PC-3 (cell line): Measurements from ENCODE around the gene OR5H14. TPM values are rescaled to one million over a fixed set of nuclear protein-coding genes. Genes with fewer than 3 reads are reported as not detected.

ENCODE experiments used
- ATAC-seq: fragments of 200-7000 bp; cut with Tn5 transposase; 2 replicates; pipeline ENCODE4 v1.9.1; 2020; ENCODE audit warnings: mild to moderate bottlenecking, moderate library complexity
- BruUV-seq: library from RNA; stranded (reverse); fragments of 400-500 nt; replicated peaks from 2 replicates; lab custom pipeline; 2021; lab: Mats Ljungman, UMichigan
- CTCF ChIA-PET: fragments of 300-600 bp; sonication (Branson Sonifier 250); formaldehyde crosslinking; loops from one replicate; lab custom pipeline; 2022; ENCODE audit warnings: antibody characterized with exemption; lab: Charles Lee
- POLR2A ChIA-PET: fragments of 300-600 bp; sonication (Branson Sonifier 250); formaldehyde crosslinking; loops from one replicate; lab custom pipeline; 2022; ENCODE audit warnings: antibody characterized with exemption; ENCODE audit not compliant: unreplicated experiment; lab: Charles Lee
- DNase-seq: peaks from one replicate; pipeline ENCODE4 v3.0.0-alpha.2; 2015
- H2AFZ ChIP-seq: fragments of 300-600 bp; sonication (generic); 2 replicates; pipeline ENCODE4 v1.6.0; 2016; ENCODE audit warnings: antibody characterized with exemption, low read length
- H3F3A ChIP-seq: fragments of 300-600 bp; sonication (generic); one replicate; pipeline ENCODE4 v1.6.0; 2017; ENCODE audit warnings: antibody characterized with exemption, low read length, control low read depth, mild to moderate bottlenecking; ENCODE audit not compliant: unreplicated experiment
- H3K27ac ChIP-seq: fragments of 300-600 bp; sonication (generic); 2 replicates; pipeline ENCODE4 v1.5.1; 2016; ENCODE audit warnings: mild to moderate bottlenecking, low read length
- H3K27me3 ChIP-seq: fragments of 300-600 bp; sonication (generic); 2 replicates; pipeline ENCODE4 v1.6.1; 2016; ENCODE audit warnings: low read length, mixed read lengths
- H3K36me3 ChIP-seq: fragments of 300-600 bp; sonication (generic); 2 replicates; pipeline ENCODE4 v1.6.1; 2016; ENCODE audit warnings: low read depth, mixed run types, low read length, mixed read lengths
- H3K4me1 ChIP-seq: fragments of 300-600 bp; sonication (generic); 2 replicates; pipeline ENCODE4 v1.5.1; 2016; ENCODE audit warnings: low read length; ENCODE audit not compliant: insufficient read depth
- H3K4me2 ChIP-seq: fragments of 300-600 bp; sonication (generic); 2 replicates; pipeline ENCODE4 v1.6.0; 2016; ENCODE audit warnings: low read length
- H3K4me3 ChIP-seq: fragments of 300-600 bp; sonication (generic); 2 replicates; pipeline ENCODE4 v1.5.1; 2016; ENCODE audit warnings: mild to moderate bottlenecking, low read length, mixed read lengths
- H3K79me2 ChIP-seq: fragments of 300-600 bp; sonication (generic); 2 replicates; pipeline ENCODE4 v1.6.1; 2017; ENCODE audit warnings: low read length, mixed read lengths
- H3K9ac ChIP-seq: fragments of 300-600 bp; sonication (generic); 2 replicates; pipeline ENCODE4 v1.6.0; 2016; ENCODE audit warnings: mild to moderate bottlenecking, low read length
- H3K9me2 ChIP-seq: fragments of 300-600 bp; sonication (generic); replicated peaks from 2 replicates; pipeline ENCODE4 v1.6.1; 2016; ENCODE audit warnings: mixed run types, low read length, mixed read lengths
- H3K9me3 ChIP-seq: fragments of 300-600 bp; sonication (generic); 2 replicates; pipeline ENCODE4 v1.6.1; 2016; ENCODE audit warnings: low read length, mixed read lengths
- H4K20me1 ChIP-seq: fragments of 300-600 bp; sonication (generic); 2 replicates; pipeline ENCODE4 v1.6.1; 2016; ENCODE audit warnings: low read length, mixed read lengths
- EZH2 ChIP-seq: fragments of 300-600 bp; sonication (generic); IDR thresholded peaks from one replicate; pipeline ENCODE4 v1.6.1; 2017; ENCODE audit warnings: antibody characterized with exemption, mild to moderate bottlenecking, low read length; ENCODE audit not compliant: unreplicated experiment
- EZH2phosphoT487 ChIP-seq: fragments of 300-600 bp; sonication (generic); IDR thresholded peaks from 2 replicates; pipeline ENCODE4 v1.6.1; 2018; ENCODE audit warnings: mild to moderate bottlenecking, antibody characterized with exemption, low read length, borderline replicate concordance
- intact Hi-C: fragments of 100-400 bp; cut with micrococcal nuclease; formaldehyde crosslinking; loops from 2 replicates; pipeline ENCODE4 v1.9.0; 2023
- total RNA-seq: library from RNA; depleted of rRNA; stranded (reverse); fragments of >200 nt; gene quantifications from 2 replicates; pipeline ENCODE4 v1.2.3, GENCODE V29; 2014
- TF ChIP-seq, protein P1 (sequence below): fragments of 300-600 bp; sonication (generic); conservative IDR thresholded peaks from 2 replicates; pipeline ENCODE4 v1.5.1; 2017; ENCODE audit warnings: antibody characterized with exemption, low read depth, mild to moderate bottlenecking, low read length

OR5H14 gene
- total RNA-seq, 1 experiment from 2014 or later = not detected

DNA sequence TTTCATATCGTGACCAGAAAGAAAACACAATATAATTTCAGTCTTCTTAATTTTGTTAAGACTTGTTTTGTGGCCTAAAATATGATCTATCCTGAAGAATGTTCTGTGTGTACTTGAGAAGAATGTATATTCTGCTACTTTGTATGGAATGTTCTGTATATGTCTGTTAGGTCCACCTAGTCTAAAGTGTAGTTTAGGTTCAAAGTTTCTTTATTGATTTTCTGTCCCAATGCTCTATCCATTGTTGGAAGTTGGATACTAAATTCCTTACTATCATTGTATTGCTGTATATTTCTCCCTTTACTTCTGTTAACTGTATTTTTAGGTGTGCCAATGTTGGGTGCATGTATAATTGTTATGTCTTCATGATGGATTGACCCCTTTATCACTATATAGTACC, 39.1 kb upstream of the OR5H14 start:
- TF ChIP-seq EZH2 = no peak
- TF ChIP-seq, protein P1, sequence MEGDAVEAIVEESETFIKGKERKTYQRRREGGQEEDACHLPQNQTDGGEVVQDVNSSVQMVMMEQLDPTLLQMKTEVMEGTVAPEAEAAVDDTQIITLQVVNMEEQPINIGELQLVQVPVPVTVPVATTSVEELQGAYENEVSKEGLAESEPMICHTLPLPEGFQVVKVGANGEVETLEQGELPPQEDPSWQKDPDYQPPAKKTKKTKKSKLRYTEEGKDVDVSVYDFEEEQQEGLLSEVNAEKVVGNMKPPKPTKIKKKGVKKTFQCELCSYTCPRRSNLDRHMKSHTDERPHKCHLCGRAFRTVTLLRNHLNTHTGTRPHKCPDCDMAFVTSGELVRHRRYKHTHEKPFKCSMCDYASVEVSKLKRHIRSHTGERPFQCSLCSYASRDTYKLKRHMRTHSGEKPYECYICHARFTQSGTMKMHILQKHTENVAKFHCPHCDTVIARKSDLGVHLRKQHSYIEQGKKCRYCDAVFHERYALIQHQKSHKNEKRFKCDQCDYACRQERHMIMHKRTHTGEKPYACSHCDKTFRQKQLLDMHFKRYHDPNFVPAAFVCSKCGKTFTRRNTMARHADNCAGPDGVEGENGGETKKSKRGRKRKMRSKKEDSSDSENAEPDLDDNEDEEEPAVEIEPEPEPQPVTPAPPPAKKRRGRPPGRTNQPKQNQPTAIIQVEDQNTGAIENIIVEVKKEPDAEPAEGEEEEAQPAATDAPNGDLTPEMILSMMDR = no peak
- no peak for TF ChIP-seq EZH2phosphoT487
- ATAC-seq = no peak
- no peaks in the 10 kb centered on the region for H3K4me1 ChIP-seq
- no peaks in the 10 kb centered on the region for H3K27me3 ChIP-seq
- H3K9me2 ChIP-seq = no peaks in the 10 kb centered on the region
- BruUV-seq = no TSS peak
- no peak overlapping the region for H2AFZ ChIP-seq
- no peak overlapping the region for H3K4me2 ChIP-seq
- no peaks in the 10 kb centered on the region for H3K79me2 ChIP-seq
- no peak overlapping the region for H3K9ac ChIP-seq
- H3K9me3 ChIP-seq = peaks cover 14% of the 10 kb centered on the region; the same call in 1 of the 2 replicates
- no peaks in the 10 kb centered on the region for H4K20me1 ChIP-seq
- intact Hi-C loops = no loop called here
- POLR2A ChIA-PET = no interaction called here
- H3K4me3 ChIP-seq = no peak overlapping the region
- no peak overlapping the region for H3K27ac ChIP-seq
- no peak for DNase-seq
- H3F3A ChIP-seq = no peaks in the 10 kb centered on the region
- CTCF ChIA-PET = no interaction called here
- H3K36me3 ChIP-seq = no peaks in the 10 kb centered on the region

DNA sequence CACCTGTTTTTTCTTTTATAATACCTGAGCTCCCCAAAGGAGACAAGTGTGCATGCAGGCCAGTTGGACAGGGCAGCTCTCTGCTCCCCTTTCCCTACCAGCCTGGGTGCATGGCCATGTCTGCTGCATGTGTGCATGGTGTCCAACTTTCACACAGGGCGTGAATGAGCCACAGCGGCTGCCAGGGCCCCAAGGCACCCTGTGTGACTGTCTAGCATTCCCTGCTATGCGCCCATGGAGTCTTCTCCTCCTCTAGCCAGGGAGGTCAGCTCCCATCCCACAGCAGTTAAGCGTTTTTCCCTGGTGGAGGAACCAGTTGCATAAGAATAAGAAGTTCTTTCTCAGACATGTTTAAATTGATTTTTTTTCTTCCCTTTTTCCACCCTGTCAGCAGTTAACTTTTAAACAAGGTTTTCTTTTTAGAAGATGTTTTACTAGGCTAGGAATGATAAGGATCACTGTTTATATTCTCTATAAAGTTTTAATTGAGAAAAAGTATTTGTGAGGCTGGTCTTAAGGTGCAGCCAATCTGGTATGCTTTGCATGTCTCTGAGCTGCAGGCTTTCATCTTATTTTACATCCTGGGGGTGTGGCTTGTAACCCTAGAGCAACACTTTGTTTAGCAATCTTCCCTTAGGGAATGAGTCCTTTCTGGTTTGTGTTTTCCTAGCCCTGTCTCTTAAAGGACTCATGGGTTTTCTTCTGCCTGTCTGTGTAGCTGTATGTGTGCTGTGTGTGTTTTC, 37.3 kb upstream of the OR5H14 start:
- Histone ChIP-seq H3K9ac (no peak overlapping the region), H3K79me2 (no peaks in the 10 kb centered on the region), H3K36me3 (no peaks in the 10 kb centered on the region), H2AFZ (no peak overlapping the region), H3K4me2 (no peak overlapping the region), H4K20me1 (no peaks in the 10 kb centered on the region), H3K9me3 (peaks cover 14% of the 10 kb centered on the region; the same call in 1 of the 2 replicates), H3K27ac (no peak overlapping the region), H3K27me3 (no peaks in the 10 kb centered on the region), H3K4me3 (no peak overlapping the region), H3F3A (no peaks in the 10 kb centered on the region), H3K9me2 (no peaks in the 10 kb centered on the region), H3K4me1 (no peaks in the 10 kb centered on the region)
- DNase-seq (no peak), ATAC-seq (no peak)
- ChIA-PET POLR2A (no interaction called here), CTCF (no interaction called here)
- TF ChIP-seq EZH2 = no peak
- no peak for TF ChIP-seq EZH2phosphoT487
- TF ChIP-seq, protein P1 = no peak
- no TSS peak for BruUV-seq
- intact Hi-C loops = no loop called here

DNA sequence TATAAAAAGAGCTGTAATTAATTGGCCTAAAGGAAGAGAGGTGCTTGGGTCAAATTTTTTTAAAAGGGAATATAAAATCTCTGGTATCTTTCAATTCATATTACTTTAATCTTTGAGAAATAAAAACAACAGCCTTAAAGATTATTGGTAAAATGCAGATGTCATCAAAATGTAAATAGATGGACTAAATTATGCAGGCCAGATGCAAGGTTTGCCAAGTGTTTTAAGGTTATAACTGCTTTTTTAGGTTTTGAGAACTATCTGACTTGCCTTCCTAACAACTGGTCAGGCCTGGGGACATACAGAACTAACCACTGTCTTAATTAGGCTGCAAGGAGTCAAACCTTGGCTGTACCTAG, 36.8 kb upstream of the OR5H14 start:
- H4K20me1 ChIP-seq = no peaks in the 10 kb centered on the region
- CTCF ChIA-PET = no interaction called here
- ATAC-seq = no peak
- no peaks in the 10 kb centered on the region for H3F3A ChIP-seq
- intact Hi-C loops = no loop called here
- no peaks in the 10 kb centered on the region for H3K27me3 ChIP-seq
- no peaks in the 10 kb centered on the region for H3K4me1 ChIP-seq
- no peak overlapping the region for H3K4me3 ChIP-seq
- no peaks in the 10 kb centered on the region for H3K9me2 ChIP-seq
- TF ChIP-seq EZH2 (no peak), EZH2phosphoT487 (no peak)
- TF ChIP-seq, protein P1 = no peak
- peaks cover 14% of the 10 kb centered on the region; the same call in 1 of the 2 replicates for H3K9me3 ChIP-seq
- no peak for DNase-seq
- no peaks in the 10 kb centered on the region for H3K36me3 ChIP-seq
- H2AFZ ChIP-seq = no peak overlapping the region
- POLR2A ChIA-PET = no interaction called here
- H3K4me2 ChIP-seq = no peak overlapping the region
- no TSS peak for BruUV-seq
- H3K79me2 ChIP-seq = no peaks in the 10 kb centered on the region
- H3K9ac ChIP-seq = no peak overlapping the region
- no peak overlapping the region for H3K27ac ChIP-seq
